ENCODE data around the gene SYMPK. TPM values are rescaled to one million over a fixed set of nuclear protein-coding genes. Genes with fewer than 3 reads are reported as not detected.

Gene SYMPK
- total RNA-seq, 4 donors from 2014 or later = 25.5 to 35.6 (median 30.8) TPM

DNA sequence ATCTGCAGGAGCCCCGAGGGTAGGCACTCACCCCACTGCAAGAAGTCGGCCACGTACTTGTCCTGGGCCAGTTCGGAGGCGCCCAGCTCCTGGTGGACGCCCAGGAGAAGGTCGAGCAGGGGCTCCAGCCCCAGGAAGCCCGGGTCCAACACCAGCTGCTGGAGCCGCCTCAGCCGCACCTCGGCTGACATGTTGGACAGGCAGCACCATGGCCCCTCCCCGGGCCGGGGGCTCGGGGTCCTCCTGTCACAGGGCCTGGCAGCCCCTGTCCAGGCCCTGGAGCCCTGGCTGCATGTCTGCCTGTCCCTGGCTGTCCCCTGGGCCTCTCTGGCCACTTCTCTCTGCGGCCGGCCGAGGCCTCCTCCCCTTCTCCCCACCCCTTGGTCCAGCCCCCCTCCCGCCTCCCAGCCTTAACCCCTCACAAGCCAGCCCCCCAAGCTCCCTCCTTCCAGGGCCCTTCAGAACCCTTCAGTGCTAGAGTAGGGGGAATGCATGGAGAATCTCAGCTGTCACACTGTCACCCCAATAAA is 80.7 kb downstream of the SYMPK start, which contains the start of gene DMPK:
TSS of gene DMPK (minus strand) at position 329 of the 530 bp plus-strand sequence. CDS start at position 191, 138 bp downstream.
- Histone ChIP-seq H3K9me3 (no peaks in the 10 kb centered on the region), H3K27me3 (no peaks in the 10 kb centered on the region), H3K4me1 (peaks cover 8 to 93% (median 28%) of the 10 kb centered on the region in 3 donors), H3K4me3 (peak within 1 kb of the TSS; percentile 66 to 90), H3K36me3 (peaks cover 0 to 40% of the 10 kb centered on the region in 2 donors), H3K27ac (peak within 1 kb of the TSS; percentile 75 to 97 (median 92))
- TF ChIP-seq EP300 (IDR thresholded peaks at IDR 0.05) = no peak
- TF ChIP-seq POLR2A (IDR thresholded peaks at IDR 0.05) = peak; percentile 51 to 55
- peak; percentile 59 for TF ChIP-seq POLR2AphosphoS5 (IDR thresholded peaks at IDR 0.05)
- peak in 1 of 4 experiments; percentile 20 for TF ChIP-seq CTCF (IDR thresholded peaks at IDR 0.05)
- no CpG with 5 or more reads among the region's 18 CpGs for WGBS, 2 donors (ENCODE audit: low coverage in 1 of 2)
- peak; percentile 42 for ATAC-seq

GRCh38 chr19:45781214-45782161 is 81.5 kb downstream of the SYMPK start:
- H3K27ac ChIP-seq = peak overlapping the region; percentile 75 to 97 (median 92)
- H3K36me3 ChIP-seq = peaks cover 0 to 40% of the 10 kb centered on the region in 2 donors
- H3K9me3 ChIP-seq = no peaks in the 10 kb centered on the region
- H3K4me3 ChIP-seq = peak overlapping the region; percentile 66 to 90
- TF ChIP-seq POLR2AphosphoS5 (IDR thresholded peaks at IDR 0.05) = no peak
- no peak for TF ChIP-seq EP300 (IDR thresholded peaks at IDR 0.05)
- TF ChIP-seq POLR2A (IDR thresholded peaks at IDR 0.05) = no peak
- TF ChIP-seq CTCF (IDR thresholded peaks at IDR 0.05) = no peak
- H3K4me1 ChIP-seq = peaks cover 8 to 96% (median 28%) of the 10 kb centered on the region in 3 donors
- ATAC-seq = no peak
- no peaks in the 10 kb centered on the region for H3K27me3 ChIP-seq
- WGBS, 2 donors (ENCODE audit: low coverage in 1 of 2) = 52% methylated on average over 6 of the region's 17 CpGs; no CpG with 5 or more reads in 1 of the 2 donors

DNA sequence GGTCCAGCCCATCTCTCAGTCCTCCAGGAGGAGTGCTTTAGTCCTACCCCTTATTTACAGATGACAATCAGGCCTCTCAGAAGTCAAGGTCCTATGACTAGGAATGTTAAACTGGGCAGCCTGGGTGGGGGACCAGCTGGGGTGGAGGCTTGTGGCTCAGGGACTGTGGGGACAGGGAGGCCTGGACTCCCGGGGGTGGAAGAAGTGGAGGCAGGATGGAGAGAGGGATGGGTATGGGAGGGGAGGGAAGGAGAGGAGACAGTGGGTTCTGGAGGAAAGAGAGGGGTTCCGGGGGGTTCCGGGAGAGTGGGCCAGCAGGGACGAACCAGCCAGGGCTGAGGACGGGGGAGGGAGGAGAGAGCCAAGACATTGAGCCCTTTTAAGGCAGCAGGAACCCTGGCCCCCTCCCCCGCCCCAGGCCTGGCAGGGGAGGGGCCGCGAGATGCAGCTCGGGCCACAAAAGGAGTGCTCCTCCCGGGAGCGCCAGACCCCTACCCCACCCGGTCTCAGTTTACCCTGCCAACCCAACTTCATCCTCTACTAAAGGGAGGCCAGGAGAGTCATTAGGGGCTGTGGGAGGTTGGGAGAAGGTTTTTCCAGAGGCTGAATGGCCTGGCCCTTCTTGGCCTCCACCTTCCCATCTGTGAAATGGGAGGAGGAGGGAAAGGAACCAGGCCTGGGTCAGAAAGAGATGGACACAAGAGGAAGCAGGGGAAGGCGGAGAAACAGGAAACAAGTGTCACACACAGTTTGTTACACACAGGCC is 82.3 kb downstream of the SYMPK start:
- no peak for ATAC-seq
- WGBS, 2 donors (ENCODE audit: low coverage in 1 of 2) = 12% methylated on average over 10 of the region's 13 CpGs; no CpG with 5 or more reads in 1 of the 2 donors
- no peaks in the 10 kb centered on the region for H3K9me3 ChIP-seq

GRCh38 chr19:45780146-45780447 is 82.8 kb downstream of the SYMPK start:
- Histone ChIP-seq H3K4me1 (peaks cover 8 to 82% (median 23%) of the 10 kb centered on the region in 3 donors), H3K27me3 (no peaks in the 10 kb centered on the region), H3K27ac (peak overlapping the region; percentile 75 to 97 (median 92)), H3K4me3 (peak overlapping the region; percentile 66 to 90), H3K9me3 (no peaks in the 10 kb centered on the region), H3K36me3 (peaks cover 0 to 32% of the 10 kb centered on the region in 2 donors)
- no peak for ATAC-seq
- TF ChIP-seq POLR2A (IDR thresholded peaks at IDR 0.05) (no peak), POLR2AphosphoS5 (IDR thresholded peaks at IDR 0.05) (no peak), CTCF (IDR thresholded peaks at IDR 0.05) (no peak), EP300 (IDR thresholded peaks at IDR 0.05) (no peak)
- 34% methylated on average over 4 of the region's 4 CpGs; no CpG with 5 or more reads in 1 of the 2 donors for WGBS, 2 donors (ENCODE audit: low coverage in 1 of 2)

More for the DNA sequence above, 82.3 kb downstream of the SYMPK start:
- Histone ChIP-seq H3K4me3 (peak overlapping the region; percentile 66 to 90), H3K36me3 (peaks cover 0 to 35% of the 10 kb centered on the region in 2 donors), H3K27ac (peak overlapping the region; percentile 75 to 97 (median 92)), H3K4me1 (peaks cover 8 to 87% (median 28%) of the 10 kb centered on the region in 3 donors), H3K27me3 (no peaks in the 10 kb centered on the region)
- TF ChIP-seq CTCF (IDR thresholded peaks at IDR 0.05) (no peak), POLR2AphosphoS5 (IDR thresholded peaks at IDR 0.05) (no peak), EP300 (IDR thresholded peaks at IDR 0.05) (no peak), POLR2A (IDR thresholded peaks at IDR 0.05) (no peak)

Data from gastroesophageal sphincter (tissue), 4 donors.